Gastroesophageal sphincter (tissue), 3 donors: ENCODE data around the gene FARSA.

Experiments
- EP300 ChIP-seq: sonication (generic); formaldehyde crosslinking; IDR thresholded peaks from one replicate; pipeline ENCODE4 v1.6.1; 2017; ENCODE audit warnings: antibody characterized with exemption, mild to moderate bottlenecking
- POLR2A ChIP-seq, 2 donors: fragments of 450-650 bp; IDR thresholded peaks; one replicate each; pipeline ENCODE4 v1.6.1; 2017; ENCODE audit warnings: antibody characterized with exemption in 2 of 2, mild to moderate bottlenecking in 2 of 2, moderate library complexity in 1 of 2
- TF ChIP-seq, protein P1 (sequence below), 4 experiments: fragments of 200-600 bp in 2 of 4; fragments of 450-650 bp in 2 of 4; sonication (generic) in 1 of 4; IDR thresholded peaks; one replicate each; pipeline ENCODE4 v1.5.1; 2017 to 2019; ENCODE audit warnings: antibody characterized with exemption in 4 of 4, mild to moderate bottlenecking in 2 of 4, moderate library complexity in 2 of 4

GRCh38 chr19:12932392-12933286 lies 872 bp downstream of the FARSA start:
- no peak for TF ChIP-seq POLR2A (IDR thresholded peaks at IDR 0.05)
- TF ChIP-seq, protein P1, sequence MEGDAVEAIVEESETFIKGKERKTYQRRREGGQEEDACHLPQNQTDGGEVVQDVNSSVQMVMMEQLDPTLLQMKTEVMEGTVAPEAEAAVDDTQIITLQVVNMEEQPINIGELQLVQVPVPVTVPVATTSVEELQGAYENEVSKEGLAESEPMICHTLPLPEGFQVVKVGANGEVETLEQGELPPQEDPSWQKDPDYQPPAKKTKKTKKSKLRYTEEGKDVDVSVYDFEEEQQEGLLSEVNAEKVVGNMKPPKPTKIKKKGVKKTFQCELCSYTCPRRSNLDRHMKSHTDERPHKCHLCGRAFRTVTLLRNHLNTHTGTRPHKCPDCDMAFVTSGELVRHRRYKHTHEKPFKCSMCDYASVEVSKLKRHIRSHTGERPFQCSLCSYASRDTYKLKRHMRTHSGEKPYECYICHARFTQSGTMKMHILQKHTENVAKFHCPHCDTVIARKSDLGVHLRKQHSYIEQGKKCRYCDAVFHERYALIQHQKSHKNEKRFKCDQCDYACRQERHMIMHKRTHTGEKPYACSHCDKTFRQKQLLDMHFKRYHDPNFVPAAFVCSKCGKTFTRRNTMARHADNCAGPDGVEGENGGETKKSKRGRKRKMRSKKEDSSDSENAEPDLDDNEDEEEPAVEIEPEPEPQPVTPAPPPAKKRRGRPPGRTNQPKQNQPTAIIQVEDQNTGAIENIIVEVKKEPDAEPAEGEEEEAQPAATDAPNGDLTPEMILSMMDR (IDR thresholded peaks at IDR 0.05), result no peak
- no peak for TF ChIP-seq EP300
